HG02759 (cell line): ENCODE data around the gene FGF5.
A peak's percentile ranks its signal among the peaks of the same experiment; 100 is the strongest.
"Not testable (repeated sequence)": the region's sequence is repeated elsewhere in the genome, so short reads cannot be mapped to it uniquely, and the experiment has no call there.

Source experiments
- ATAC-seq: cut with Tn5 transposase; IDR thresholded peaks from one replicate; pipeline ENCODE4 v1.9.1; 2021; ENCODE audit warnings: mild to moderate bottlenecking, moderate library complexity; ENCODE audit not compliant: unreplicated experiment

FGF5 gene

GRCh38 chr4:80266253-80266901, at the start of gene FGF5:
TSS of gene FGF5 (plus strand) at chr4:80266664. CDS start at chr4:80266825, 161 bp downstream.
- peak; percentile 48 for ATAC-seq

DNA sequence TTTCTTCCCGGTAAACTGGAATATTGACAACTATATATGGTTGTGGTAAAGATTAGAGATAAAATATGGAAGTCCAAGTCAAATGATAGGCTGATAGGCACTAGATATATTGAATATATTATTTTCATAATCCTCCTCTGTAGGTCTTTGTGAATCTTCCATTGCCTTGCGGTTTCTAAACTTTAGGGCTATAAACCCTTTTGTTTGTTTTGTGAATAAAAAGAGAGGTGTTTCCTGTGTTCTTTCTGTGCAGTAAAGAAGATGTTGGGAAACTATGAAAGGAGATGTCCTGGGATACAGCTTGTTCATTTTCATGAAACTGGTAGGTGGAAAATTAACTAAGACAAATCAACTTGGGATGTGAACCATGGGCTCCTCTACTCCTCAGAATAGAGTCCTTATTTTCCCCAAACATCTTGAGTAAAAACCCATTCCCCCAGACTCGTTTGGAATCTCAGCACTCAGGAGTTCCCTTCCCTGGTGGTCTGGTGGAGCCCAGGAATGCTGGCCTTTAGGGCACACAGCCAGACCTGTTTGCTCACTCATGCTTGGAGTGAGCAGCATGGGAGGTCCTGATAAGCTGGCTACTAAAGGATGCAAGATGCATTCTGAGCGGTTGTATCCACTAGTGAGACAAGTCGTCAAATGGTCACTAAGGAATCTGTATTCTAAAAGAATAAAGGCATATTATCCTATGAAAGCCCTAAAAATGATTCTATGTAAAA, 47.0 kb upstream of the FGF5 start:
- no peak for ATAC-seq

DNA sequence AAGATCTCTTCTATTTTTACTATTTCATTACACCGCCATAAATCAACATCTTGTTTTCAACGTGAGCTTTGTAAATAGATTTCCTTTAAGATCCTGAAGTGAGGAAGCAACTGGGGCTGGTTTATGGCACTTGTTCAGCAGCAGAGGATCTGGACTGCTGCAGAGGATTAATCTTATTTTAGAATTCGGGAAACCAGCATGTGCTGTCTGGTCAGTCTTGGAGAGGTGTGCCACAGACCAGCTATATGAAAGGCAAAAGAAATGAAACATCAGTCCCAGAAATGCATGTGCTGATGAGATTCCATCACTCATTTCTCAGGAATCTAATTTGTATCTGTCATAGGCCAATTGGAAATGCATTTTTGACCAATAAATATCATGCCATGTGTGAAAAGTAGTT, 45.8 kb upstream of the FGF5 start:
- ATAC-seq, result no peak

- no peak for ATAC-seq
Measured at GRCh38 chr4:80221161-80221560, 45.3 kb upstream of the FGF5 start.

DNA sequence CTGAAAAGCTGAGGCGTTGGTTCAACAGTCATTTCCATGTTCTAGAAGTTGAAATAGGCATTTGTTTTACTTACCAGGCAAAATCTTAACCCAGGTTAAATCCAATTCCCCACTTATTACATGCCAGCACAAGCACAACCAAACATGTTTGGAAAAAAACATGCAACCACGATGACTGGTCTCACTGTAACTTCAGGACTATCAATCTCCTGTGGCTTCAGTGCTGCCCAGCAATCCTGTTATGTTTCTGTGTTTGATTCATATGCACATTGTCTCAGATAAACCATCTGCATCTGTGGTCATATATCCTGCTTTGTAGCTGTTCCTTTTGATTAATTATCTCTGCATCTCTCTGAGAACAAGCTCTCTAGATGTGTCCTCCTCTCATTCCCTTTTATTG, 40.9 kb upstream of the FGF5 start:
- ATAC-seq, result no peak

DNA sequence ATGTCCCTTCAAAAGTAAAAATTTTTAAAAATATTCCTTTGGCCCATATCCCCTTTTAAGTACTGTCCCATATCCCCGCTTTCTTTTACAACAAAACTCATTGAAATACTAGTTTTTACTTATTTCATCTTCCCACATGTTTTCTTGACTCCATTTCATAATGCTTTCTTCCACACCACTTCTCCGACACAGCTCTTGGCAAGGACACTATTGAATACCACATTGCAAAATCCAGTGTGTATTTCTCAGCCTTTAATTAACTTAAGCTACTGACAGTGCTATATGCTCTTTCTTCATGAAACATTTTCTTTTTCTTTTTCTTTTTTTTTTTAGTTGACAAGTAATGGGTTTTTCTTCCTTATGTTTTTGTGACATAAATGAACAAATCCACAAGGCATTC, 40.4 kb upstream of the FGF5 start:
- no peak for ATAC-seq

DNA sequence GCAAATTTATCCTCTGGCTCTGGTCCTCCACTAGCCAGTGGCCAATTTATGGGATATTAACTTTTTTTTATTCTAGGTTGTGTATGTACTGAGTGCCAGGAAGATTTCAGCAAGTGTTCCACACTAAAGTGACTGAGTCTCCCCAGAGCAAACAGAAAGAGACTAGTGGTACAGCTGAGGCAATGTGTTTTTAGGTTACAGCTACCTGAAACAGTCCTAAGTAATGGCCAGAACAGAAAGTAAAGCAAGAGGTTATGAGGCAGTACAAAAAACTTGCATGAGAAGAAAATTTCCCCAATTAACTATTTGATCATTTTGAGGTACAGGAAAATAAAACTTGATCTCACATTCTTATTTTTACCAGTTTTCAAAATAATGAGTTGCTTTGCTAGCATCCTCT, 38.0 kb upstream of the FGF5 start:
- ATAC-seq, result no peak

DNA sequence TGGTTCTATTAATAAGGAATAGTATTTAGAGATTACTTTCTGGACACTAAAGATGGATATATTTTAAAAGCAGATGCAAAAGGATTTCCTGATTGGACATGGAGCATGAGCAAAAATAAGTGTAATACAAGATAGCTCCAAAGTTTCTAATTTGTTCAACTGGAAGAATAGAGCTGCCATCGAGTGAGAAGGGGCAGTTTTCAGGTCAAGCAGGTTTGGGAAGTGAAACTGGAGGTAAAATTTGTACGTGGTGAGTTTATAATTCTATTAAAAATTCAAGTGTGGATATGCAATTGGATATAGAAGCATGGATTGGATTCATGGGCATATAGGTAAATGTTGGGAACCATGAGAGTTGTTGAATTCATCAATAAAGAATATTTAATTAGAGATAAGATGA, 37.3 kb upstream of the FGF5 start:
- no peak for ATAC-seq

DNA sequence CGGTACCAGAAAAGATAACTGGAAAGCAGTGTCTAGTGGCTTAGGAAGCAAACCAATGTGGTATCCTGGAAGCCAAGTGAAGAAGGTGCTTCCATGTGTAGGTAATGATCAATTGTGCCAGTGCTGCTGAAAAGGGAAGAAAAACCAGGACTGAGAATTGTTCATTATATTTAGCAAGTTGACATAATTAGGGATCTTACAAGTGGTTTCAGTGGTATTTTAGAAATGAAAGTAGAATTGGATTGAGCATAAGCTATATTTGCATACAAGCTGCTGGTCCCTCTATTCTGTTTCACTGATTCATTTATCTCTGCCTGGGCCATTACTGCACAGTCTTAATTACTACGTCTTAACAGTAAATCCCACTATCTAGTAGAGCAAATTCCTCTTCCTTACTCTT, 36.9 kb upstream of the FGF5 start:
- ATAC-seq, result peak; percentile 58

DNA sequence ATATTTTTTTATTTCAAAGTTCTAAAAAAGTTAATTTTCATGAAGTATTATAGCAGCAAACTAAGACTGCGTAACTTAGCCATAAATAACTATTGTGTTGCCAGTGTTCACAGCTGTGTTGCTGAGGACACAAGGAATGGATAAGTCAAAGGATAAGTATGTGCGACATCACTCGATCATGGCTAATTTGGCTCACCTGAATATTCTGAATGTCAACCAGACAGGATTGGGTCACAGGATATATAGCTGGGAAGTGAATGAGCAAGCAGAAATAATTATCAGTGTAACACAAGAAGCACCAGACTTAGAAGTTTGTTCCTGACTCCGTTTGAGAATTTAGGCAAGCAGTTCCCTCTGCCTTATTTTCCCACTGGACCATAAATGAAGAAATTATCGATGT, 35.3 kb upstream of the FGF5 start:
- ATAC-seq, result no peak

DNA sequence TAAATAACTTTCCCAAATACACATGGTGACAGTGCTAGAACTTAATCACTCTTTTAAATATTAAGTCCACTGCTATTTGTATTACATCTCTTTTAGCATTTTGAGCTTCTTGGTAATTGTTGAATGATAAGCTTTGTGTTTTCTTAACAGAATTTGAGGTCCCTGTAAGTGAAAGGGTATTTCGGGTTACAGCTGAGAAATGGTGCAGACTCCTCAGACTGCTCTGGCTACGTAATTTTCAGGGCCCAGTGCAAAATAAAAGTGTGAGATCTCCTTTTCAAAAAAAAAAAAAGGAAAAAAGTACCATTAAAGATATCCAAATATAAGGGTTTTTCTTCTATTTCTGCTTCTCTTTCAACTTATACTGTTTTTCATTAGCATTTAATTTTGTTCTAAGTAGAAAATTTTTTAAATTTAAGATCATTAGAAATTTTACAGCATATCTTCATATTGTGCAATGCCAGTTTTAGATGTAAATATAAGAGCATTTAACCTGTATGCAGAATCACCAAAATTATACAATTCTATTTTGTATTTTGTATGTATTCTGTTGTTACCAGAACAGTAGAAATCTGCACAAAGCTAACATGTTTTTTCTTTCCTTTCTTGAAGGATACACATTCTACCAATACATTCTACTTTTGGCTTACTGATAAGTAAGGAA, 33.6 kb upstream of the FGF5 start:
- no peak for ATAC-seq

- no peak for ATAC-seq
Measured at GRCh38 chr4:80233390-80233789, 33.1 kb upstream of the FGF5 start.

- ATAC-seq, result no peak
Measured at GRCh38 chr4:80235451-80235850, 31.0 kb upstream of the FGF5 start.

GRCh38 chr4:80237992-80238391, 28.5 kb upstream of the FGF5 start:
- no peak for ATAC-seq

DNA sequence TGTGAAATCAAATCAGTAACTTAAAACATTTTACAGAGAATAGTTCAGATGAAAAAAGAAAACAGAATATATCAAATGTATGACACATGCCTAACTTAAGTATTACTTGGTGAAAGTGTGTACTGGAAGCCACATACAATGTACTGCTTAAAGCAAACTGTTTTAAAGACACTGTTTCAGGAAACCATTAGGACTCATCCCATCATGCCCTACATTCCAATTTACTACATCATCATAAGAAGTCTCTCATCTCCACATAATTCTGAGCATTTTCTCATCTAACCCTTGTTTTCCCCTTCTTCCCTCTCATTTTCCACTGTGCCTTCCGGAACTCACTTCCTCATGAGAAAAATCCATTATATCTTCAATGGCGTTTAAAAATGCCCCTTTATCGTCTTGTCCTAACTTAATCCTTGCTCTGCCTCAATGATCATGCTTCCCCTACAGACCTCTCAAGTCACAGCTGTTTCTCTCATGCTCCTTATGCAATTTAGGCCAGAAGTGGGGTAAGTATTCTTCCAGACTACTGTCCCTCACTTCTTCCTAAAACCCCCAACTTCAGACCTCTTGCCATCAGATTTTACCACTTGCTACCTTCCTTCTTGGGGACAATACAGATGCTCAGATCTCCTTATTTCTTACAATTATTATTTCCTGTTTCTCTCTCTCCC, 26.8 kb upstream of the FGF5 start:
- no peak for ATAC-seq

DNA sequence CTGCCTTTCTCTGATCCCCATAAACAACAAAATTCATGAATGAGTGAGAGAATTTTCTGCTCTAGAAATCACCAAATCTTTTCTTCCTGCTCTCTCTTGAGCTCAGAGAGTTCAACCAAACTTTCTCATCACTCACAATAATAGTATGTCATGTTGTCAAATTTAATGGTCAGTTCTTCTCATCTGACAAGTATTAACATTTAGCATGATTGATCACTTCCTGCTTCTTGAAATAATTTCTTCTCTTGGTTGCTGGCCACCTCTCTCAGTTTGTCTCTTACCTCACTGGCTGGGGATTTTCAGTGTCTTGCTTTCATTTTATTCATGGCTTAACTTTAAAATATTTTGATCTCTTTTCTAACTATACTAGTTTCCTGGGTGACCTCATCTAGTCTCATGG, 25.5 kb upstream of the FGF5 start:
- no peak for ATAC-seq

GRCh38 chr4:80243274-80244018, 23.0 kb upstream of the FGF5 start:
- ATAC-seq, result no peak

DNA sequence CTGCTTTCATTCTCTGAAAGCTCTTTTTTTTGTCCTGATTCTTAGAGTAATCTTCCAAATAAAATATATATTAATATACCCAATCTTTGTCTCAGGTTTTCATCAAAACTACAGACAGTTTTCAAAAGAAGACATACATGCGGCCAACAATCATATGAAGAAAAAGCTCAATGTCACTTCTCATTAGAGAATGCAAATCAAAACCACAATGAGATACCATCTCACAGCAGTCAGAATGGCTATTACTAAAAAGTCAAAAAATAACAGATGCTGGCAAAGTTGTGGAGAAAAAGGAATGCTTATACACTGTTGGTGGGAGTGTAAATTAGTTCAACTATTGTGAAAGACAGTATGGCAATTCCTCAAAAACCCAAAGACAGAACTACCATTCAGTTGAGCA, 19.0 kb upstream of the FGF5 start:
- not testable (repeated sequence) for ATAC-seq

DNA sequence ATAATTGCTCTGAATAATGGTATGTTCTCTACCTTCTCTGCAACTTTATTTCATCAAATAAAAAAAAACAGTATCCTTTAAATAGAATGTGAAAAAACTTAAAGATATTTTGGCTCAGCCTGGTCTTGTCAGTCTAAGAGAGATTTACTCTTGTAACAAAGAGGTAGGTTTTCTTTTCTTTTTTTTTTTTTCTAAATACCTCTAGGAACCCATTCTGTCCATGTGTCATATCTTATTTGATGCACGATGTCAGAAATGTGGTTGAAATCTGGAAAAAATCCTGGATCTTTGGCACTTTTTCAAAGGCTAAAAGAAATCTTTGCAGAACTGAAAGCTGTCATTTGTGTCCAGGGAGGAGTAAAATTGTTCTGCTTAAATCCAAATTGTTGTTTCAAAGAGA, 17.3 kb upstream of the FGF5 start:
- no peak for ATAC-seq

- ATAC-seq, result no peak
Measured at GRCh38 chr4:80252427-80252826, 14.0 kb upstream of the FGF5 start.

DNA sequence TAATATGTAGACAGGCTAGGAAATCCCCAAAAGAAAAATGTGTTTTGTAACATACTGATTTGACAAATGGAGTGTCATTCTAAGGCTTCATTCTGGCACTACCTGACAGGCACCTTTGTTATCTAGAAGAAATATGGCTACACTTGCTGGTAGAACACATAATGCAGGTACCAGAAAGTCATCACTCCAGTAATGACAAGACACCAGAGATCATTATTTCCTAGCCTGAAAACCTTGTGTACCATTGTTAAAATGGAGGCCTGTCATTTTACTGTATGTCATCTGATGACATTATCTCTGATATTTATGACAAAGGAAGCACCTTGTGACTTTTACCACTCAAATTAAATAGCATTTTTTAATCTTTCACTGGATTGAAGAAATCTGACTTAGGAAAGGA, 13.5 kb upstream of the FGF5 start:
- no peak for ATAC-seq
